GM03348 (cell line): ENCODE measurements around the gene TTPAL.

Source experiments
- DNase-seq: peaks from one replicate; pipeline ENCODE4 v3.0.0; 2012; ENCODE audit warnings: low spot score

The TTPAL gene

DNA sequence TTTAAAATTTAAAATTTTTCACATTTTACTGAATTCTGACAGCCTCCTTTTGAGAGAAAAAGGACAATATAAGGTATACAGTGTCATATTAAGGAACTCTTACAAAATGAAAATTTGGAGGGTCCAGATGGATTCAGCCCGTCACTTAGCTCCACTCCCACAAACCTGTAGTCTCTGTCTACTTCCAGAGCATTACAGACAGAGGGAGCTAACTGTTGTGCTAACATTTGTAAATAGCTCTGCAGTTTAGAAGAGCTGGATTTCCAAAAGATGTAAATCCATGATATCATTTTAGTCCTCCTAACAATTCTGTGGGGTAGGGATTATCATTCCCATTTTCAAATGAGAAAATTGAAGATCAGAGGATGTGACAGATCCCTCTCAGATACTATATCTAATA, 62.3 kb downstream of the TTPAL start:
- no peak for DNase-seq

GRCh38 chr20:44540834-44541233, 65.2 kb downstream of the TTPAL start:
- peak; percentile 52 for DNase-seq

DNA sequence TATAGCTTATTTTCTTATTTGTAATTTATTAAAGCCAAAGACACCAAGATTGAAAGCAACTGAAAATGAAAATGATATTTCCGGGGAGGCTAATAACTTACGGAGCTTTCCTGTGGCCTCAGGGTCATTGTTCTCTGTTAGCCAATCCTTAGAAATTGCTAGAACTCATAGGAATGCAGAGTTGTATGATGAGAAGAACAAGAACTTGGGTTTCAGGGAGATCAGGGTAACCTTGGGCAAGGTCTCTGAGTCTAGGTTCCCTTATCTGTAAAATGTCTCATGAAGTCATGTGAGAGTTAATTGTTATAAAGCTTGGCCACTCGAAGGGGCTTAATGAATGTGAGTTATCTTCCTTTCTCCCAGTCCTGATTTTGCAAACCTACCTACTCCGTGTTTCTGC, 66.3 kb downstream of the TTPAL start:
- no peak for DNase-seq

DNA sequence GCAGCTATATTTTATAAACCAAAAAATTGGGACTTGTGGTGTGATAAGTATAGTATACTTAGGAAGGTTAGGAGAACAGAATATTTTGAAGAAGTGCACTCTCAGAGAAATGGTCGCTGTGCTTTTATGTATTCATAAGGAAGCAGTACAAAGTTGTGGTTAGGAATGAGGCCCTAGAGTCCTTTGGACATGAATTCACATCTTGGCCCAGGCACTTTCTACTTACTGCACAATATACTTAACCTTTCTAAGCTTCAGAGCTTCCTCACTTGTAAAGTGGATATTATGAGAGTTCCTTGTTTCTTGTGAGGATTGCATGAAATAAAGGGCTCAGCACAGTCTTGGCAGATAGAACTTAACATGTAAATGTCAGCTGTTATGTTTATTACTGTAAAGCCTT, 67.2 kb downstream of the TTPAL start:
- no peak for DNase-seq

- DNase-seq: no peak
These were observed 67.7 kb downstream of the TTPAL start for GRCh38 chr20:44543358-44543757.
